ENCODE measurements around the gene LONP2.
"Not testable (repeated sequence)": the region's sequence is repeated elsewhere in the genome, so short reads cannot be mapped to it uniquely, and the experiment has no call there.

LONP2 gene

GRCh38 chr16:48292452-48292851 is 48.4 kb downstream of the LONP2 start:
- DNase-seq (ENCODE audit: low read depth), result no peak

GRCh38 chr16:48294724-48295123 is 50.6 kb downstream of the LONP2 start:
- no peak for DNase-seq (ENCODE audit: low read depth)

- DNase-seq (ENCODE audit: low read depth), result no peak
Measured at GRCh38 chr16:48295488-48296281, 51.6 kb downstream of the LONP2 start.

- DNase-seq (ENCODE audit: low read depth), result no peak
Measured at GRCh38 chr16:48299471-48299870, 55.4 kb downstream of the LONP2 start.

GRCh38 chr16:48300391-48300856 is 56.3 kb downstream of the LONP2 start:
- no peak for DNase-seq (ENCODE audit: low read depth)

- DNase-seq (ENCODE audit: low read depth), result no peak
Measured at GRCh38 chr16:48308535-48308934, 64.4 kb downstream of the LONP2 start.

GRCh38 chr16:48310908-48311641 is 67.0 kb downstream of the LONP2 start:
- DNase-seq (ENCODE audit: low read depth), result no peak

- DNase-seq (ENCODE audit: low read depth), result not testable (repeated sequence)
Measured at GRCh38 chr16:48313905-48314304, 69.8 kb downstream of the LONP2 start.

GRCh38 chr16:48317026-48317425 is 72.9 kb downstream of the LONP2 start:
- no peak for DNase-seq (ENCODE audit: low read depth)

GRCh38 chr16:48317614-48318315 is 73.7 kb downstream of the LONP2 start:
- no peak for DNase-seq (ENCODE audit: low read depth)

GRCh38 chr16:48318630-48319029 is 74.5 kb downstream of the LONP2 start:
- DNase-seq (ENCODE audit: low read depth), result no peak

GRCh38 chr16:48321317-48322036 is 77.4 kb downstream of the LONP2 start:
- peak; percentile 13 for DNase-seq (ENCODE audit: low read depth)

- DNase-seq (ENCODE audit: low read depth), result no peak
Measured at GRCh38 chr16:48323783-48324775, 80.0 kb downstream of the LONP2 start.

GRCh38 chr16:48326915-48327314 is 82.8 kb downstream of the LONP2 start:
- no peak for DNase-seq (ENCODE audit: low read depth)

GRCh38 chr16:48329138-48329537 is 85.0 kb downstream of the LONP2 start:
- DNase-seq (ENCODE audit: low read depth), result no peak

GRCh38 chr16:48330189-48330840 is 86.2 kb downstream of the LONP2 start:
- DNase-seq (ENCODE audit: low read depth), result no peak

GRCh38 chr16:48330841-48331192 is 86.7 kb downstream of the LONP2 start:
- DNase-seq (ENCODE audit: low read depth), result no peak

- no peak for DNase-seq (ENCODE audit: low read depth)
Measured at GRCh38 chr16:48332978-48333377, 88.9 kb downstream of the LONP2 start.

- no peak for DNase-seq (ENCODE audit: low read depth)
Measured at GRCh38 chr16:48334325-48334724, 90.2 kb downstream of the LONP2 start.

- DNase-seq (ENCODE audit: low read depth), result no peak
Measured at GRCh38 chr16:48335961-48336360, 91.9 kb downstream of the LONP2 start.
